Femur (tissue), 1 donor: ENCODE results near the gene SOHLH2.

Source experiments
- DNase-seq: peaks from one replicate; pipeline ENCODE4 v3.0.0-alpha.2; 2017

The SOHLH2 gene

GRCh38 chr13:36175621-36176020 lies 38.7 kb downstream of the SOHLH2 start:
- no peak for DNase-seq

- DNase-seq = no peak
Measured at GRCh38 chr13:36174923-36175322, 39.4 kb downstream of the SOHLH2 start.

- no peak for DNase-seq
Measured at GRCh38 chr13:36173571-36174322, 40.6 kb downstream of the SOHLH2 start.

GRCh38 chr13:36166046-36166445 lies 48.3 kb downstream of the SOHLH2 start:
- peak; percentile 57 for DNase-seq

GRCh38 chr13:36163809-36164308 lies 50.5 kb downstream of the SOHLH2 start:
- DNase-seq = peak; percentile 62

- DNase-seq = no peak
Measured at GRCh38 chr13:36163286-36163685, 51.1 kb downstream of the SOHLH2 start.

GRCh38 chr13:36160297-36160696 lies 54.1 kb downstream of the SOHLH2 start:
- no peak for DNase-seq

- no peak for DNase-seq
Measured at GRCh38 chr13:36158611-36159010, 55.7 kb downstream of the SOHLH2 start.

- peak; percentile 69 for DNase-seq
Measured at GRCh38 chr13:36157480-36157879, 56.9 kb downstream of the SOHLH2 start.

GRCh38 chr13:36154567-36155291 lies 59.6 kb downstream of the SOHLH2 start:
- DNase-seq = peak; percentile 71

- no peak for DNase-seq
Measured at GRCh38 chr13:36151591-36151990, 62.8 kb downstream of the SOHLH2 start.

GRCh38 chr13:36148446-36148845 lies 65.9 kb downstream of the SOHLH2 start:
- no peak for DNase-seq

GRCh38 chr13:36147330-36147729 lies 67.0 kb downstream of the SOHLH2 start:
- no peak for DNase-seq

- DNase-seq = no peak
Measured at GRCh38 chr13:36146511-36147269, 67.7 kb downstream of the SOHLH2 start.

GRCh38 chr13:36143738-36144137 lies 70.6 kb downstream of the SOHLH2 start:
- no peak for DNase-seq

GRCh38 chr13:36142735-36143134 lies 71.6 kb downstream of the SOHLH2 start:
- DNase-seq = no peak

- DNase-seq = no peak
Measured at GRCh38 chr13:36135876-36136275, 78.5 kb downstream of the SOHLH2 start.

GRCh38 chr13:36134632-36135031 lies 79.7 kb downstream of the SOHLH2 start:
- DNase-seq = no peak

- DNase-seq = no peak
Measured at GRCh38 chr13:36133950-36134626, 80.3 kb downstream of the SOHLH2 start.

- DNase-seq = no peak
Measured at GRCh38 chr13:36132376-36132775, 82.0 kb downstream of the SOHLH2 start.

GRCh38 chr13:36131931-36132297 lies 82.4 kb downstream of the SOHLH2 start:
- peak; percentile 85 for DNase-seq

GRCh38 chr13:36131222-36131930 lies 83.0 kb downstream of the SOHLH2 start, which contains the start of gene DCLK1:
TSS of gene DCLK1 (minus strand) at chr13:36131382.
- peak; percentile 87 for DNase-seq
